ENCODE measurements around the gene CRYGB.
A peak's percentile ranks its signal among the peaks of the same experiment; 100 is the strongest.
"Not testable (repeated sequence)": the region's sequence is repeated elsewhere in the genome, so short reads cannot be mapped to it uniquely, and the experiment has no call there.

Gene CRYGB

DNA sequence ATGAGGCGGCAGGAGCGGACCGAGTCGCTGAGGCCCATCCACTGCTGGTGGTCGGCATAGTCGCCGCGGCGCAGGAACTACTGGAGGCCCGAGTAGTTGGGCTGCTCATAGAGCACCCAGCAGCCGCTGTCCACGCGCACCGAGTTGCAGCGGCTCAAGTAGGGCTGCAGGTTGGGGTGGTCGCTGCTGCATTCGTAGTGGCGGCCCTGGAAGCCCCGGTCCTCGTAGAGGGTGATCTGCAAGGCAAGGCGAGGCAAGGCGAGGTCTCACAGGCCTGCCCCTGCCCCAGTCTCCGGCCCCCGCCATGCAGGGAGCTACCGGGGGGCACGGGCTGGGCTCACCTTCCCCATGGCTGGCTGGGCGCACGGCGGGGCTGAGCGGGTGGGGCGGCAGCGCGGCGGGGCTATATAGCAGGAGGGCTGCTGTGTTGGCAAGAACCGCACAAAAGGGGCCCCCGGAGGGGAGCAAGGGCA, 33.6 kb downstream of the CRYGB start:
- DNase-seq, result not testable (repeated sequence)

DNA sequence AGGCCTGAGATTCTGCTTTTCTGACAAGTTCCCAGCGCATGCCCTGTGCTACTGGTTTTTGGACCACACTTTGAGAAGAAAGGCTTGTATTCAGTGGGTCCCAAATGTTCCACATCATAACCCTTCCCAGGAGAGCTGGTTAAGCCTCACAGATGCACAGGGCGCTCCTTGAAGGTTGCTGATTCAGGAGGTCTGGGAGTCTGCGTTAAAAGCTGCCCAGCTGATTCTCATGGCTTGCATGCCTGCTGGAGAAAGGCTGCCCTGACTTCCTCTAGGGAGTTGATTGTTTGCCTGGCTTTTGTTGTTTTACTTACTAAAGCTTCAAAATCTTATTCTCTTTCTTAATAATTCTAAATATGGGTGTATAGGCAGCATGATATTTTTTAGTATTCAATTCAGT, 42.3 kb downstream of the CRYGB start:
- DNase-seq, result no peak

DNA sequence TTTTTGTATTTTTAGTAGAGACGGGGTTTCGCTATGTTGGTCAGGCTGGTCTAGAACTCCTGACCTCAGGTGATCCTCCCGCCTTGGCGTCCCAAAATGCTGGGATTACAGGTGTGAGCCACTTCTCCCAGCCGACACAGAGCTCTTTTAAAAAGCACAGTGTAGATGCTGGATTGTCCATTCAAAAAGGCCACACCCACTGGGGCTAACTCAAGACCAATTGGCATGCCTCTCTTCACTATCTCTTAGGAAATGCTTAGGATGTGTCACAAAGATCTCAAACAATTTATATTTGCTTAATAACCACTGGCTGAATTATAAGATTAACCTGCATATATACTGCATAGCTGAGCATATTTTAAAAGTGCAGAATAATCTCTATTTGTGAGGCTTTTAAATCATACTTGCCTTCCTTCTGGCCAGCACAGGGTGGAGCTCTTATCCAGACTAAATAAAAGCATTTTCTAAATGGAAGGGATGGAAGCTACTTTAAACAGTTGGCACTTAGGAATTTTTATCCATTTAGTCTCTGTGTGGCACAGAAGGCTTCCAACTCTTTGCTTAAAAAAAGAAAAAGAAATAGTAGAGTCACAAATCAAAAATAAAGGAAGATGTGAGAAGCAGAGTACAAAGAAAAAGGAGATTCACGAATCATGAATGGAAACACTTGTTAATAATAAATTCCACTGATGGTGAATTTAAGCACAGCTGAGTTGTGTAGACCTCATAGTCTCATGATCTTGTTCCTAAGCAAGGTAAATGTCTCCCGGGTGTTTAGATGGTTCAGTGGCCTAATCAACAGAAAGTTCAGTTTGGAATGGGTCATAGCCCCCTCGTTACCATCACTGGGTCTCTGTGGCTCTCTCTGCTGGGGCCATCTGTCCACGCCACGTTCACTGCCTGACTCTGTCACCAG, 44.0 kb downstream of the CRYGB start:
- DNase-seq, result peak; percentile 4

DNA sequence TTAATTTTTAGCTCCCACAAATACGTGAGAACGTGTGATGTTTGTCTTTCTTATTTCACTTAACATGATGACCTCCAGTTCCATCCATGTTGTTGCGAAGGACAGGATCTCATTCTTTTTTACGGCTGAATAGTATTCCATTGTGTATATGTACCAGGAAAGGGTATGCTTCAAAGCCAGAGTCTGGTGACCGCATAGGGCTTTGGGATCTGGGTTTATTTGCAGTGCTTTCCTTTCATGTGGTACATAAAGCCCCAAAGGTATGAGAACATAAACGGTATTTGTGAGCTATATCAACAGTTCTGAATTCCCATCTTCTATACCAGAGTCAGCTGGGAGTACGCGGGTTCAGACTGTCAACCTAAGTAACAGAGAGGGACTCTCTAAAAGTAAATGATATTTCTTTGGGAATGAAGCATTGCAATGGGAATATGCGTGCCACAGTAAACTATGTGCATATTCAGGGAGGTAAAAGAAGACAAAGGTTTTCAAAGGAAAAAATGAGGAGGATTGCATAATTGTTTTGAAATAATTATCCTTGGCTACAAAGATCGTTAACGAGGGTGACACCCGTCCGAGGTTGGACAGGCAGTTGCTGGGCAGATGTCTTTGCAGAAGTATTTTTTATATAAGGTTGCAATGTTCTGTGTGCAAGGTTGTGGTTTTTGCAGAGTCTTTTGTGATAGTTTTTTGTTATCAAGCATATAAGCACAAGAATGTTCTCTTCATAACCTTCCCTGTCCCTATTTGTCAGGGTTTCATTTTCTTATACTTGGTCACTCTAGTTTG, 46.1 kb downstream of the CRYGB start:
- no peak for DNase-seq

DNA sequence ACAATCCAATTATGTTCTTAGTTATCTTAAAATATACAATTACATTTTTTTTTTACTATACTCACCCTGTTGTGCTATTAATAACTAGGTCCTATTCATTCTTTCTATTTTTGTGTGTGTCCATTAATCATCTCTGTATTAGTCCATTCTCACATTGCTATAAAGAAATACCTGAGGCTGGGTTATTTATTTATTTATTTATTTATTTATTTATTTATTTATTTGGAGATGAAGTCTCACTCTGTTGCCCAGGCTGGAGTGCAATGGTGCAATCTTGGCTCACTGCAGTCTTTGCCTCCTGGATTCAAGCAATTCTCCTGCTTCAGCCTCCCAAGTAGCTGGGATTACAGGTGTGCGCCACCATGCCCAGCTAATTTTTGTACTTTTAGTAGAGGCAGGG, 47.3 kb downstream of the CRYGB start:
- not testable (repeated sequence) for DNase-seq

DNA sequence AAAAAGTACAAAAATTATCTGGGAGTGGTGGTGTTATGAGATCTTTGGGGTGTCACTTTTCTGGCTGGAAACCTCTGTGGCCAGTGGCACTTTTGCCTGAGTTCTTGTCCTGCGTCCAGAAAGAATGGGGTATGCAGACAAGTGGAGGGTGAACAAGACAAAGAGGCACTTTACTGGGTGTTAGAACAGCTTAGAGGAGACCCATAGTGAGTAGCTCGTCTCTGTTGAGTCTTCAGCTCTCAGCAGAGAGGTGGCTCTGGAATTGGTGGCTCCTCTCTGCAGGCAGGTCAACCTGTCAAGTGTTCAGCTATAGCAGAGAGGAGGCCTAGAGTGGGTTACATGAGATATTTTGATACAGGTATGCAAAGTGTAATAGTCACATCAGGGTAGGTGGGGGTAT, 47.7 kb downstream of the CRYGB start:
- DNase-seq, result no peak

DNA sequence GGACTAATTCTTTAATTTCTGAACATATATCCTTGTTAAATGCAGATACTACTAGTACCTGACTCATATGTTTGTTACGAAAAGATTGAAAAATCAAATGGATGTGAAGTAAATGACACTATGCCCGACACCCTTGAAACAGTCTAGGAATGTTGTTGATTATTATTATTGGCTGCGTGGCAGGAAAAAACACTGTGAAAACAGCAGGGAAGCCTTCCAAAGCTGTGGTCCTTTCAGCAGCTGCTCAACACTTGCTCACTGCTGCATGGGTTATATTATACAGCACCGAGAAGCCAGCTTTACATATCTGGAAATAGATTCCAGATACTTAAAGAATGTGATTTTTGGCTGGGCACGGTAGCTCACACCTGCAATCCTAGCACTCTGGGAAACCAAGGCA, 48.2 kb downstream of the CRYGB start:
- no peak for DNase-seq

DNA sequence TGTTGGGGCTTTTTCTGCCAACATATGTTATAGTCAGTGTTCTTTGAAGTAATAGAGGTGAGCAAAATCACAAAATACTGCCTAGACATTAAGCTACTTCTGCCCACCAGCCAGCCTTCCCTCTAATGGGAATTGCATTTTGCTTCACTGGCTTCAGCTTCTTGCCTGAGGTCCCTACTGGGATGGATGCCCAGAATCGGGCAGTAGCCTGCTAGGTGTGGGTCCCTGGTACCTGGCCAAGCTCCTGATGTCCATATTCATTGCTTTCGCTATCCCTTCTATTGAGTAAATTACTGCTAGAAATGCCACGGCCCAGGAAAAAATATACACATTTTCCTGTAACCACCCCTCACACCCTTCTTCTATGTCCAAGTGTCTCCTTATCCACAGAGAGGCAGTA, 48.6 kb downstream of the CRYGB start:
- no peak for DNase-seq

DNA sequence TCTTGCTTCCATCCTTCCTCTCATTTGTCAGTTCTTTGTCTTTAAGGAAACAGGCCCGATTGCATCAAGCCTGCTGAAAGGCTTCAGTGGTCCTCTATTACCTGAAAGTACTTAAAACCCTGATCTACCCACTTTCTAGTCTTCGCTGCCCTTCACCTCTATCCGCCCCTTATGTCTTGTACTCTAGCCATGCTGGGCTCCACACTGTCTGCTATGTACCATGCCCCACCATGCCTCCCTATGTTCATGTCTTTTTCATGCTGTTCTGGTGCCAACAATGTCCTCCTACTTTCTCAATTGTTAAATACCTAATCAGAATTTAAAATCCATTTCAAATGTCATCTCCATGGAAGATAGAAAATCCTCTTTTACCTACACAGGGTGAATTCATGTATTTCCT, 49.9 kb downstream of the CRYGB start:
- no peak for DNase-seq

DNA sequence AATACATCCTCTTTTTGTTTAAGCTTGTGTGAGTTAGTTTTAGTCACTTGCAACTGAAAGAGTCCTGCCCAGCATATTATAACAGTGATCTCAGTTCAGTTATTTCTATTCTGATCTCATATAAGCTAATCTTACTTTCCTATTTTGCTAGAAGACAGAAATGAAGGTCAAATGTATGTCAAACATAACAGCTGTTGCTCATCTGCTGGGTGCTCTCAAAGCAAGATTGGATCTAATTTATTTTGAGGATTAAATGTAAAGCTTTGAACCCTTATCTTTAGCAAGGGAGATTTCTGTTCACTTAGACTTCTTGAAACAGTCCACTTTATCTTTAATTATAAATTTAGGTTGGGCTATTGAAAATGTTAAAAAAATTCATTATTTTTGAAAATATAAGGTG, 52.8 kb downstream of the CRYGB start:
- no peak for DNase-seq

Data from COR-L47 (cell line).